ENCODE data around the gene GNAI2.

- TF ChIP-seq SP1 (IDR thresholded peaks at IDR 0.05) (no peak), SUZ12 (IDR thresholded peaks at IDR 0.05) (no peak), PKNOX1 (IDR thresholded peaks at IDR 0.05) (no peak), FOXA1 (IDR thresholded peaks at IDR 0.05) (no peak), HDGF (IDR thresholded peaks at IDR 0.05; ENCODE audit: borderline replicate concordance) (no peak), ELF4 (IDR thresholded peaks at IDR 0.05) (no peak), NFRKB (IDR thresholded peaks at IDR 0.05) (no peak), CTBP1 (IDR thresholded peaks at IDR 0.05; ENCODE audit: borderline replicate concordance) (no peak), FOXM1 (IDR thresholded peaks at IDR 0.05; ENCODE audit: borderline replicate concordance) (no peak), LEF1 (IDR thresholded peaks at IDR 0.05; ENCODE audit: borderline replicate concordance) (no peak), TARDBP (IDR thresholded peaks at IDR 0.05) (no peak)
Measured at GRCh38 chr3:50241713-50242380, 5.8 kb downstream of the GNAI2 start.
